Measurements from ENCODE around the gene HOXA3. TPM values are rescaled to one million over a fixed set of nuclear protein-coding genes. Genes with fewer than 3 reads are reported as not detected.

HOXA3 gene
- total RNA-seq, 6 donors from 2014 or later, result 0.20 to 11.4 (median 3.5) TPM

DNA sequence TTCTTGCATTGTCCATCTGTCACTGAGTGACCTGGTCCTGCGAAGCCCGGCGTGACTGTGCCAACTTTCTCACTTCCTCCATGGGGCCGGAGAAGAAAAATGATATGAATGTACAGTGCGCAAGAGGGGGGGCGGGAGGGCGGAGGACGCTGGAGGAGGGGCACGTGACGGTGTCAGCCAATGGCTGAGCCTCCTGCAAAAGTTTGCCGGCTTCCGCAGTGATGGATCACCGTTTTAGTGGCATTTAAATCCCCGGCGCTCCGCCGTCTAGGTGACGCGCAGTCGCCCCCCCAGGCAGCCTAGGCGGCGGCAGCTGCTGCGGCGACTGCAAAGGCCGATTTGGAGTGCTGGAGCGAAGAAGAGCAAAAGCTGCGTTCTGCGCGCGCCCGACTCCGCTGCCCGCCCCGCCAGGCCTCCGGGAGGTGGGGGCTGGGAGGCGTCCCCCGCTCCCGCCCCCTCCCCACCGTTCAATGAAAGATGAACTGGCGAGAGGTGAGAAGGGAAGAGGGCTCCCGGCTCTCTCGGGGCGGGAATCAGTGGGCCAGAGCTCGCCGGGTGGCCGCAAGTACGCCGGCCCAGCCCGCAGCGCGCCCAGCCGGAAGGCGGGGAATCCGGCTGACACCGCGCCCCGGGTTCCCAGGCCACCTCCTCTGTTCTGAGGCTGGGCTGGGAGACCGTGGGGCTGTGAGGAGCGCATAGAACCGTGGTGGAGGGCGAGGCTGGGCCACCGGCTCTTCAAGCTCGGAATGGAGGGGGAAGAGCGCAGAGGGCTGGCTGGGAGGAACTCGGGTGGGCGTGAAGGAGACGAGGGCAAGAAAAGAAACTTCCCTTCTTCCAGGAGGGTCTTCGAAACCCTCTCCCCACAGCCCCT, 56.3 kb downstream of the HOXA3 start, which contains the start of gene HOXA1:
Gene HOXA1 (minus strand): TSS at position 104 of the 871 bp plus-strand sequence. CDS start 88 bp downstream, at position 16.
- Histone ChIP-seq H3K4me3 (peak within 1 kb of the TSS; percentile 58 to 93 (median 82)), H3K27ac (peak within 1 kb of the TSS; percentile 86 to 95 (median 94)), H3K27me3 (peaks cover 0 to 13% (median 4%) of the 10 kb centered on the region in 4 donors), H3K36me3 (no peaks in the 10 kb centered on the region), H3K9me3 (no peaks in the 10 kb centered on the region), H3K4me1 (peaks cover 4 to 24% (median 14%) of the 10 kb centered on the region in 4 donors)
- ATAC-seq (ENCODE audit: low FRiP score in 2 of 2) (peak; percentile 78 to 93), DNase-seq (peak; percentile 78 to 92)
- 1 to 2% methylated on average over 28 to 46 of the region's 68 CpGs for WGBS, 2 donors
- peak in 1 of 2 donors; percentile 80 for TF ChIP-seq POLR2AphosphoS5 (IDR thresholded peaks at IDR 0.05)
- TF ChIP-seq POLR2A (IDR thresholded peaks at IDR 0.05), result peak in 3 of 4 donors; percentile 46 to 73 (median 58)
- TF ChIP-seq, protein P1, sequence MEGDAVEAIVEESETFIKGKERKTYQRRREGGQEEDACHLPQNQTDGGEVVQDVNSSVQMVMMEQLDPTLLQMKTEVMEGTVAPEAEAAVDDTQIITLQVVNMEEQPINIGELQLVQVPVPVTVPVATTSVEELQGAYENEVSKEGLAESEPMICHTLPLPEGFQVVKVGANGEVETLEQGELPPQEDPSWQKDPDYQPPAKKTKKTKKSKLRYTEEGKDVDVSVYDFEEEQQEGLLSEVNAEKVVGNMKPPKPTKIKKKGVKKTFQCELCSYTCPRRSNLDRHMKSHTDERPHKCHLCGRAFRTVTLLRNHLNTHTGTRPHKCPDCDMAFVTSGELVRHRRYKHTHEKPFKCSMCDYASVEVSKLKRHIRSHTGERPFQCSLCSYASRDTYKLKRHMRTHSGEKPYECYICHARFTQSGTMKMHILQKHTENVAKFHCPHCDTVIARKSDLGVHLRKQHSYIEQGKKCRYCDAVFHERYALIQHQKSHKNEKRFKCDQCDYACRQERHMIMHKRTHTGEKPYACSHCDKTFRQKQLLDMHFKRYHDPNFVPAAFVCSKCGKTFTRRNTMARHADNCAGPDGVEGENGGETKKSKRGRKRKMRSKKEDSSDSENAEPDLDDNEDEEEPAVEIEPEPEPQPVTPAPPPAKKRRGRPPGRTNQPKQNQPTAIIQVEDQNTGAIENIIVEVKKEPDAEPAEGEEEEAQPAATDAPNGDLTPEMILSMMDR (IDR thresholded peaks at IDR 0.05), result no peak

DNA sequence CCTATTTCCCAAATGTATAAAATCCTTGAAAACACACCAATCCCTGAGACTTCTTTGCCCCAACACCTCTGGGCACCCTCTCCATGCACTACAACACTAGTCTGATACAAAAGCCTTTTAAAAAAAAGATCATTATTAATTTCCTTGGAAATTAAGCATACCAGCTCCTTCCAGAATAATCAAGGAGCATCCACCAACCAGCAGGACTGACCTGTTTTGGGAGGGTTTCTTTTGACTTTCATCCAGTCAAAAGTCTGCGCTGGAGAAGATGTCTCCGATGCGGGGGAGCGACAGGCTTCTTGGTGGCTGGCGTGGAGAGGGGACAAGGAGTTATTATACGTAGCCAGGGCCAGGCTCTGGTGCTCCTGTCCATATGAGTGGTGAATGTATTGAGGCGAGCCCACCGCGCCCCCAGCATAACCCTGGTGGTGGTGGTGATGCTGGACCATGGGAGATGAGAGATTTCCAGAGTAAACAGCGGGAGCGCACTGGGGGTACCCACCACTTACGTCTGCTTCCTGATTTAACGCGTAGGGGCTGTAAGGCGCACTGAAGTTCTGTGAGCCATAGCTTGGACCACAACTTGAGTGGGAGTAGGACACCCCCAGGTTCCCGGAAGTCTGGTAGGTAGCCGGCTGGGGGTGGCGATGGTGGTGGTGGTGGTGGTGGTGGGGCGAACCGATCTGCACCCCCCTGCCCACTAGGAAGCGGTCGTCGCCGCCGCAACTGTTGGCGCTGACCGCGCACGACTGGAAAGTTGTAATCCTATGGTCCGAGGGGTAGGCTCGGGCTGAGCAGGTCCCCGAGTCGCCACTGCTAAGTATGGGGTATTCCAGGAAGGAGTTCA, 57.1 kb downstream of the HOXA3 start:
- peaks cover 4 to 24% (median 14%) of the 10 kb centered on the region in 4 donors for H3K4me1 ChIP-seq
- ATAC-seq (ENCODE audit: low FRiP score in 2 of 2) (no peak), DNase-seq (peak in 1 of 2 donors; percentile 86)
- peaks cover 0 to 13% (median 4%) of the 10 kb centered on the region in 4 donors for H3K27me3 ChIP-seq
- no peaks in the 10 kb centered on the region for H3K9me3 ChIP-seq
- 18 to 36% methylated on average over 19 to 33 of the region's 33 CpGs for WGBS, 2 donors
- peak overlapping the region in 1 of 4 donors; percentile 94 for H3K27ac ChIP-seq
- no peaks in the 10 kb centered on the region for H3K36me3 ChIP-seq
- TF ChIP-seq EP300 (IDR thresholded peaks at IDR 0.05), result no peak
- TF ChIP-seq POLR2A (IDR thresholded peaks at IDR 0.05), result no peak
- no peak for TF ChIP-seq POLR2AphosphoS5 (IDR thresholded peaks at IDR 0.05)
- TF ChIP-seq, protein P1 (IDR thresholded peaks at IDR 0.05), result no peak
- H3K4me3 ChIP-seq, result peak overlapping the region in 3 of 4 donors; percentile 80 to 93 (median 85)

DNA sequence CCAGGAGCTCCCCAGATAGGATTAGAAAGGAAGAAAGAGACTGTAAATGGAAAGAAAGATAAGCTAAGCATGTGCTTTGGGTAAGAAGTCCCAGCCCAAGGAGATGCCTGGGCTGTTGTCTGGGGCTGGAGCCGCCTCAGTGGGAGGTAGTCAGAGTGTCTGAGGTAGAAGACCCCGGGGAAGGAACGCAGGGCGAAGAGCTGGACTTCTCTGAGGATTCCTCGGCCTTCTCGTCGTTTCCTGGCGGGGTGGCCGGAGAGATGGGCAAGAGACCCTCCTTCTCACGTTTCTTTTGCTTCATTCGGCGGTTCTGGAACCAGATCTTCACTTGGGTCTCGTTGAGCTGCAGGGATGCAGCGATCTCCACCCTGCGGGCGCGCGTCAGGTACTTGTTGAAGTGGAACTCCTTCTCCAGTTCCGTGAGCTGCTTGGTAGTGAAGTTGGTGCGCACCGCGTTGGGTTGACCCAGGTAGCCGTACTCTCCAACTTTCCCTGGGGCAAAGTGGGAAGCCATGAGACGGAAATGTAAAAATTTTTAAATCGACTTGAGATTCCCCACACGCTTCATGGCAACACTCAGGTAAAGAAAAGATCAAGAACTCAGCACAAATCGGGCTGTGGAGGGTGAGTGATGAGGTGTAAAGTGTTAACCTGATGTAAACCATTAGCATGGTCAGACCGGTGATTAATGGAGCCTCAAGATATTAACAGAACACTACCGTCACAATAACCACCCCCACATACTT, 57.9 kb downstream of the HOXA3 start:
- Histone ChIP-seq H3K9me3 (no peaks in the 10 kb centered on the region), H3K4me3 (no peak overlapping the region), H3K27ac (no peak overlapping the region), H3K27me3 (peaks cover 0 to 13% (median 4%) of the 10 kb centered on the region in 4 donors), H3K4me1 (peaks cover 4 to 24% (median 11%) of the 10 kb centered on the region in 4 donors), H3K36me3 (no peaks in the 10 kb centered on the region)
- no peak for ATAC-seq (ENCODE audit: low FRiP score in 2 of 2)
- peak in 1 of 2 donors; percentile 51 for DNase-seq
- WGBS, 2 donors, result 63 to 70% methylated on average over 28 to 29 of the region's 29 CpGs
- TF ChIP-seq EP300 (IDR thresholded peaks at IDR 0.05) (no peak), POLR2A (IDR thresholded peaks at IDR 0.05) (no peak), POLR2AphosphoS5 (IDR thresholded peaks at IDR 0.05) (no peak)
- TF ChIP-seq, protein P1 (IDR thresholded peaks at IDR 0.05), result no peak

DNA sequence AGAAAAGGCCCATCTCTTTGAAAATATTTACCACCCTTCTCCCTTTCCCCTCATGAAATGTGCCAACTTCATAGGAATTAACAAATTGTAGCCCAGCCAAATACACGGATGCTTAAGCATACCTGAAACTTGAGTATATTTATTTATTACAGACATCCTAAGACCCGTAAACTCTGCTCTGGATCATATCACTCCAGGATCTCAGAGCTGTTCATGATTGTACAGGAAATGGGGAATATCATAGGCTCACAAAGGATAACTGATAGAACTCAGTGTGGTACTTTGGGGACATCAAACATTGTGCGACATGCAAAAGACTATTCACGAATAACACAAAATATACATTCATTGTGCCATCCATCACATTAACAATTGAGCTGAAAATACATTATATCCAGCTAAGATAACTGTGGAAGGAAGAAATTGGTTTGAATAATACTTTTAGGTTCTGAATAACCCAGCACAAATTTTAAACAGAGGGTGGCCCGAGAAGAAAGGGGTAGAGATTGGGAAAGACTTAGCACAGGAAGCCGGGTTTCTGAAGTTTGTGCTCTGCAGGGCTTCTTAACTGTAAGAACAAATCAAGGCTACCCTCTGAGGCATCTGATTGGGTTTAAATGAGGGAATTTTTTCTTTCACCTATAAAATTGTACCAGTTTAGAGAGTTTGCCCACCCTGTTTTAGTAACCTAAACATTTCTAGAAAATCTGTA, 59.0 kb downstream of the HOXA3 start:
- H3K36me3 ChIP-seq, result no peaks in the 10 kb centered on the region
- H3K9me3 ChIP-seq, result peaks cover 0 to 2% (median 0%) of the 10 kb centered on the region in 4 donors
- DNase-seq (no peak), ATAC-seq (ENCODE audit: low FRiP score in 2 of 2) (no peak)
- H3K27me3 ChIP-seq, result peaks cover 0 to 13% (median 5%) of the 10 kb centered on the region in 4 donors
- peaks cover 4 to 24% (median 9%) of the 10 kb centered on the region in 4 donors for H3K4me1 ChIP-seq
- no peak overlapping the region for H3K4me3 ChIP-seq
- TF ChIP-seq POLR2AphosphoS5 (IDR thresholded peaks at IDR 0.05), result no peak
- TF ChIP-seq POLR2A (IDR thresholded peaks at IDR 0.05), result no peak
- TF ChIP-seq, protein P1 (IDR thresholded peaks at IDR 0.05), result no peak
- TF ChIP-seq EP300 (IDR thresholded peaks at IDR 0.05), result no peak
- WGBS, 2 donors, result 52 to 59% methylated on average over 6 of the region's 6 CpGs
- H3K27ac ChIP-seq, result no peak overlapping the region
